Ramos (cell line): ENCODE results near the gene CD3G.
"Not testable (repeated sequence)": the region's sequence is repeated elsewhere in the genome, so short reads cannot be mapped to it uniquely, and the experiment has no call there.

Experiments
- in situ Hi-C: fragments of 300-500 bp; cut with MboI; formaldehyde crosslinking; loops from one replicate; pipeline ENCODE4 v1.14.3; 2022; ENCODE audit warnings: low sequenced_read_pairs; ENCODE audit not compliant: unreplicated experiment

CD3G gene

GRCh38 chr11:118343981-118344515 lies at the start of gene CD3G:
CD3G (plus strand) TSS chr11:118344344; CDS start chr11:118344424, 80 bp downstream.
- in situ Hi-C loops = no loop called here

GRCh38 chr11:118295199-118295598 lies 48.9 kb upstream of the CD3G start:
- in situ Hi-C loops = no loop called here

- in situ Hi-C loops = no loop called here
Measured at GRCh38 chr11:118295815-118296454, 48.2 kb upstream of the CD3G start.

DNA sequence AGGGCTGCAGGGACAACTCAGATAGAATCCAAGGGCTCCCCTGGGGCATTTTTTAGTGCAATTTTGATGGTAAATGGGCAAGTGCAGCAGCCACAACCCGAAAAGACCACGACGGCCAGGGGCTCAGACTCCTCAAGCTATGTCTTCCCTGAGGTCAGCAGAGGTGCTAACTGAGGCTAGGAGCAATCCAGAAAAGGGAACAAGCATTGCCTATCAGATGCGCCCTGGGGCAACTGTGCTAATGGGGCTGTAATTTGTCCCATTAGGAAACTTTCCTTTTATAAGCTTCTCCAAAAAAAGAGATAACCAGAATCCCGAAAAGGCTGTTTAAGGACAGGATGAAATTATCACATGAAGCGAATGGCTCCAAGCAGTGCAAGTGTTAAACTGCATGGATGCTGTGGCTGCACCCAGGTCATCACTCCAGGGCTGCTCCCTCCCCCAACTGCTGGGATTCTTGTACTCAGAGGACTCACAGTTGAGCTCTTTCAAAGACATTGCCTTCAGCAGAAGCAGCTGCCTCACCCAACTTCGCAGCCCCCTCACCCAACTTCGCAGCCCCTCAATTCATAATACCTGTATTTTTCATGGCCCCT lies 42.4 kb upstream of the CD3G start:
- in situ Hi-C loops = no loop called here

- in situ Hi-C loops = no loop called here
Measured at GRCh38 chr11:118304227-118304567, 39.9 kb upstream of the CD3G start.

- in situ Hi-C loops = no loop called here
Measured at GRCh38 chr11:118304568-118305248, 39.4 kb upstream of the CD3G start, which contains the start of gene CD3E. CD3E (plus strand) TSS chr11:118304730; CDS start chr11:118304953, 223 bp downstream.

- in situ Hi-C loops = no loop called here
Measured at GRCh38 chr11:118305726-118306125, 38.4 kb upstream of the CD3G start.

DNA sequence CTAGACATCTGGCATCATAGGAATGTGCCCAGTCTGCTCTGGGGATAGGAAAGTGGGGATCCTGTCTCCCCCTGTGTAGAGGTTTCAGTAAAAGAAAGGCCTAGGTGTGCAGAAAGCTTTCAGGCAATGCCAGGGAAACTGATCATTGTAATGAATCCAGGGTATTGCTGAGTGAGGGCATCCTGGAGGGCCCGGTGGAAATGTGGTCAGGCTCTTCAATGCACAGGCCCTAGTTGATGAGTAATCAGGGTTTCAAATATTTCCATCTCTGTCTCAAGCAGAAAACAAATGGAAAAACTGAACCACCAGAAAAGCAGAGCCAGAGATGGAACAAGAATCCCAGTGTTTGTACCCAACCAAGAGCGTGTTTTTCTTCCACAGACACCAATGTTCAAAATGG lies 37.6 kb upstream of the CD3G start:
- in situ Hi-C loops = no loop called here

GRCh38 chr11:118308995-118309528 lies 35.1 kb upstream of the CD3G start:
- in situ Hi-C loops = not testable (repeated sequence)

GRCh38 chr11:118310271-118310670 lies 33.9 kb upstream of the CD3G start:
- in situ Hi-C loops = no loop called here

DNA sequence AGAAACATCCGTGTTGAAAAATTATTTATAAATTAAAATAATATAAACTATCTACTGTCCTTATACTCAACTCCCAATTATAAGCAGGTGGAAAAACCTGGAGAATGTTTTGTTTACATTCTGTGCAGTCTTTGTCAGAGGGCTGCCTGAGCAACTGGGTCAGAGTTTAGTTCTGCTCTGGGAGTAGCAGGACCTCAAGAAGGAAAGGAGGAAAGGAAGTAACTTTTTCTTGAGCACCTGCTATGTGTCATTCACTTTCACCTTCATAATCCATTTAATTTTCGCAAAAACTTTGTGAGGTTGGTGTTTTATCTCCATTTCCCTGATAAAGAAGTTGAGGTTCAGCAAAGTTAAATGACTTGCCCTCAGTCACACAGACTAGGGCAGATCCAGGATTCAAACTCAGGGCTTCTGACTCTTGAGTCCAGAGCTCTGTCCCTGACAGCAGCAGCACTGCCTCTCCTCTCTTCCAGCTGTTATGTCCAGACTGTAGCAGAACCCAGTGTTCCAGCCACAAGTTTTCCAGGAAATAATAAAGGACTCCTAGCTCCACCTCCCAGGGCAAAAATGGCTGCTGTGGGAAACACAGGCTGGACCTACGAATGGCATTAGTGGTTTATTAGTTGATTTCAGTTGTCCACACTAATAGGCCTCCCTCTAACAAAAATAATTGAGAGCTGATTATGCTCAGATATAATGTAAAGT lies 33.2 kb upstream of the CD3G start:
- in situ Hi-C loops = no loop called here

- in situ Hi-C loops = no loop called here
Measured at GRCh38 chr11:118311518-118311917, 32.6 kb upstream of the CD3G start.

GRCh38 chr11:118312328-118312727 lies 31.8 kb upstream of the CD3G start:
- in situ Hi-C loops = no loop called here

GRCh38 chr11:118313242-118313641 lies 30.9 kb upstream of the CD3G start:
- in situ Hi-C loops = no loop called here

- in situ Hi-C loops = no loop called here
Measured at GRCh38 chr11:118314988-118315411, 29.1 kb upstream of the CD3G start.

GRCh38 chr11:118318124-118318523 lies 26.0 kb upstream of the CD3G start:
- in situ Hi-C loops = no loop called here

GRCh38 chr11:118318581-118319336 lies 25.4 kb upstream of the CD3G start:
- in situ Hi-C loops = no loop called here

DNA sequence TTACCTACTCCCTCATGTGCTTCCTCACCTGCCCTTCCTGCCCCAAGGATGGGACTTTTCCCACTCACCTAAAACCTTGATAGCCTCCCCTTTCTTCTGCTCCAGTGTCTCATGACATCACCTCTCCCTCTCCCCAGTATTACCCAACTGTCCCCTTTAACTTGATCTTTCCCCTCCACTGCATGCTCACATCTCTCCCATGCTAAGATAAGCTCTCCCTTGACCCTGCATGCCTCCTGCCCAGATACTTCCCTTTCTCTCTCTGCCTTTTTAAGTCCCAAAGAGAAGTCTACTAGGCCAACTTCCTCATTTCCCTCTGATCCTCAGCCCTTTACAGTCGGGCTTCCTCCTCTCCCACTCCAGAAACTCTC lies 24.8 kb upstream of the CD3G start:
- in situ Hi-C loops = no loop called here

- in situ Hi-C loops = no loop called here
Measured at GRCh38 chr11:118320515-118320914, 23.6 kb upstream of the CD3G start.
